Body of pancreas (tissue), 4 donors: Measurements from ENCODE around the gene SEC22A. TPM values are rescaled to one million over a fixed set of nuclear protein-coding genes. Genes with fewer than 3 reads are reported as not detected.

Source experiments
- ATAC-seq: fragments of 150-250 bp; one replicate; pipeline ENCODE4 v1.9.1; 2016
- DNase-seq, 4 donors: peaks; one replicate each; pipeline ENCODE4 v3.0.0-alpha.2; 2019
- H3K27ac ChIP-seq, 4 donors: fragments of 200-600 bp; sonication (generic); 1 replicate in 3 of 4; 2 replicates in 1 of 4; pipeline versions ENCODE4 v1.5.1 to v1.6.1; 2016 to 2019; ENCODE audit warnings: mild to moderate bottlenecking in 1 of 4, mixed read lengths in 1 of 4, moderate library complexity in 1 of 4
- H3K27me3 ChIP-seq, 2 donors: fragments of 200-600 bp; sonication (generic); one replicate each; pipeline ENCODE4 v1.6.0; 2016; ENCODE audit warnings: mild to moderate bottlenecking in 1 of 2
- H3K36me3 ChIP-seq, 2 donors: fragments of 200-600 bp; sonication (generic); replicated peaks in 1 of 2; 2 replicates each; pipeline ENCODE4 v1.5.1; 2016; ENCODE audit warnings: low read depth in 2 of 2; ENCODE audit not compliant: insufficient read depth in 1 of 2
- H3K4me1 ChIP-seq: fragments of 200-600 bp; sonication (generic); one replicate; pipeline ENCODE4 v1.6.0; 2016
- H3K4me3 ChIP-seq, 2 donors: fragments of 200-600 bp; sonication (generic); 1 replicate in 1 of 2; 2 replicates in 1 of 2; pipeline ENCODE4 v1.5.1; 2016 to 2019
- H3K9me3 ChIP-seq, 3 donors: fragments of 200-600 bp; sonication (generic); 1 replicate in 2 of 3; 2 replicates in 1 of 3; pipeline ENCODE4 v1.5.1; 2016
- POLR2A ChIP-seq, 3 donors: fragments of 450-650 bp; IDR thresholded peaks; one replicate each; pipeline ENCODE4 v1.6.1; 2016; ENCODE audit warnings: antibody characterized with exemption in 3 of 3, mild to moderate bottlenecking in 2 of 3
- WGBS, 2 donors: methylation state at CpG; one replicate each; pipeline ENCODE4 v1.1.5; 2017; 5-methylcytosine and 5-hydroxymethylcytosine counted together
- intact Hi-C: fragments of 100-400 bp; cut with DNase I; formaldehyde crosslinking; loops from one replicate; pipeline ENCODE4 v1.15.1; 2023
- total RNA-seq, 2 donors: library from RNA; depleted of rRNA; stranded (reverse); fragments of >200 nt; gene quantifications; one replicate each; pipeline ENCODE4 v1.1.0, GENCODE V29; 2016
- TF ChIP-seq, protein P1 (sequence below), 7 experiments: fragments of 450-650 bp in 4 of 7; fragments of 200-600 bp in 3 of 7; sonication (generic) in 3 of 7; IDR thresholded peaks; one replicate each; pipeline ENCODE4 v1.5.1; 2016 to 2019; ENCODE audit warnings: antibody characterized with exemption in 7 of 7

Gene SEC22A
- total RNA-seq, 2 donors from 2014 or later = 16.5 to 18.4 TPM

DNA sequence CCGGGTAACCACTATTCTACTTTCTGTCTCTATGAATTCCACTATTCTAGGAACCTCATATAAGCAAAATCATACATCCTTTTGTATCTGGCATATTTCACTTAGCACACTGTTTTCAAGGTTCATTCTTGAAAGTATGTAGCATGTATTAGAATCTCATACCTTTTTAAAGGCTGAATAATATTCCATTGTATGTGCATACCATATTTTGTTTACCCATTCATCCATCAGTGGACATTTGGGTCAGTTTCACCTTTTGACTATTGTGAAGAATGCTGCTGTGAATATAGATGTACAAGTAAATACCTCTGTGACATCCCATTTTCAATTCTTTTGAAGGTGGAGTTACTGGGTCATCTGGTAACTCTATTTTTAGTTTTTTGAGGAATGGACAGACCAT, 36.6 kb upstream of the SEC22A start:
- Histone ChIP-seq H3K9me3 (no peaks in the 10 kb centered on the region), H3K27me3 (no peaks in the 10 kb centered on the region), H3K4me3 (no peak overlapping the region), H3K36me3 (peaks cover 0 to 13% of the 10 kb centered on the region in 2 donors), H3K27ac (no peak overlapping the region), H3K4me1 (peaks cover 11% of the 10 kb centered on the region)
- TF ChIP-seq, protein P1, sequence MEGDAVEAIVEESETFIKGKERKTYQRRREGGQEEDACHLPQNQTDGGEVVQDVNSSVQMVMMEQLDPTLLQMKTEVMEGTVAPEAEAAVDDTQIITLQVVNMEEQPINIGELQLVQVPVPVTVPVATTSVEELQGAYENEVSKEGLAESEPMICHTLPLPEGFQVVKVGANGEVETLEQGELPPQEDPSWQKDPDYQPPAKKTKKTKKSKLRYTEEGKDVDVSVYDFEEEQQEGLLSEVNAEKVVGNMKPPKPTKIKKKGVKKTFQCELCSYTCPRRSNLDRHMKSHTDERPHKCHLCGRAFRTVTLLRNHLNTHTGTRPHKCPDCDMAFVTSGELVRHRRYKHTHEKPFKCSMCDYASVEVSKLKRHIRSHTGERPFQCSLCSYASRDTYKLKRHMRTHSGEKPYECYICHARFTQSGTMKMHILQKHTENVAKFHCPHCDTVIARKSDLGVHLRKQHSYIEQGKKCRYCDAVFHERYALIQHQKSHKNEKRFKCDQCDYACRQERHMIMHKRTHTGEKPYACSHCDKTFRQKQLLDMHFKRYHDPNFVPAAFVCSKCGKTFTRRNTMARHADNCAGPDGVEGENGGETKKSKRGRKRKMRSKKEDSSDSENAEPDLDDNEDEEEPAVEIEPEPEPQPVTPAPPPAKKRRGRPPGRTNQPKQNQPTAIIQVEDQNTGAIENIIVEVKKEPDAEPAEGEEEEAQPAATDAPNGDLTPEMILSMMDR (IDR thresholded peaks at IDR 0.05) = no peak
- TF ChIP-seq POLR2A (IDR thresholded peaks at IDR 0.05) = no peak
- DNase-seq (no peak), ATAC-seq (no peak)
- intact Hi-C loops = no loop called here
- WGBS, 2 donors = 96% methylated on average over 1 of the region's 1 CpG

DNA sequence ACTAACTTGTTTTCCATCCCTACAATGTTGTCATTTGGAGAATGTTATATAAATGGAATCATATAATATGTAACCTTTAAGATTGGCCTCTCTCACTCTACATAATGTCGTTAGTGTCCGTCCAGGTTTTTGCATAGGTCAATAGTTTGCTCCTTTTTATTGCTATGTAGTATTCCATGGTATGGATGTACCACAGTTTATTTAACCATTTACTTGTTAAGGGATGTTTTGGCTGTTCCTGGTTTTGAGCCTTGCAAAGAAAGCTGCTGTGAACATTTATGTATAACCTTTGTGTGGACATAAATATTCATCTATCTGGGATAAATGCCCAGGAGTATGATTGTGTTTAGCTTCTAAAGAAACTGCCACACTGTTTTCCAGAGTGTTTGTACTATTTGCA, 34.1 kb upstream of the SEC22A start:
- Histone ChIP-seq H3K27me3 (no peaks in the 10 kb centered on the region), H3K4me3 (no peak overlapping the region), H3K9me3 (no peaks in the 10 kb centered on the region), H3K4me1 (peaks cover 11% of the 10 kb centered on the region), H3K27ac (no peak overlapping the region), H3K36me3 (peaks cover 0 to 9% of the 10 kb centered on the region in 2 donors)
- no peak for ATAC-seq
- TF ChIP-seq, protein P1 (IDR thresholded peaks at IDR 0.05) = no peak
- TF ChIP-seq POLR2A (IDR thresholded peaks at IDR 0.05) = no peak
- intact Hi-C loops = no loop called here
- DNase-seq = no peak
- 98 to 100% methylated on average over 2 of the region's 2 CpGs for WGBS, 2 donors

DNA sequence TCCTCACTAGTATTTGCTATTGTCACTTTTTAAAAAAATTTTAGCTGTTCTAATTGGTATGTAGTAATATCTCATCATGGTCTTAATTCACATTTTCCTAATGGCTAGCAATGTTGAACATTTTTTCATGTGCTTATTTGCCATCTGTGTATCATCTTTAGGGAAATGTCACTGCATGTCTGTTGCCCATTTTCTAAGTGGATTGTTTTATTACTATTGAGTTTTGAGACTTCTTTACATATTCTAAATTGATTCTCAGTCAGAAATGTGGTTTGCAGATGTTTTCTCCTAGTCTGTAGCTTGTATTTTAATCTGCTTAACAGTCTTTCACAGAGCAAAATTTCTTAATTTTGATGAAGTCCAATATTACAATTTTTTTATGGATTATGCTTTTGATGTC, 33.6 kb upstream of the SEC22A start:
- H3K27me3 ChIP-seq = no peaks in the 10 kb centered on the region
- ATAC-seq (no peak), DNase-seq (no peak)

DNA sequence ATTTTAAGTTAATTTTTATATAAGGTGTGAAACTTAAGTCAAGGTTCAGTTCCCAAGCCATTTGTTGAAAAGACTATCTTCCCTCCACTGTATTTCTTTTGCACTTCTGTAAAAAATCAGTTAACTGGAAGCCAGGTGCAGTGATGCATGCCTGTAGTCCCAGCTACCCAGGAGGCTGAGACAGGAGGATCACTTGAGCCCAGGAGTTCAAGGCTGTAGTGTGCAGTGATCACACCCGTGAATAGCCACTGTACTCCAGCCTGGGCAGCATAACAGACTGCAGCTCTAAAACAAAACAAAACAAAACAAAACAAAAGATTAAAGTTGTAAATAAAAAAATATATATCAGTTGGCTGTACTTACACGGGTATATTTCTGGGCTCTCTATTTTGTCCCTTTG, 33.1 kb upstream of the SEC22A start:
- ATAC-seq (no peak), DNase-seq (no peak)
- peak overlapping the region in 1 of 4 donors; percentile 74 for H3K27ac ChIP-seq
- peaks cover 11% of the 10 kb centered on the region for H3K4me1 ChIP-seq
- H3K4me3 ChIP-seq = no peak overlapping the region
- 81 to 84% methylated on average over 2 of the region's 2 CpGs for WGBS, 2 donors
- intact Hi-C loops = no loop called here
- no peaks in the 10 kb centered on the region for H3K9me3 ChIP-seq
- no peak for TF ChIP-seq POLR2A (IDR thresholded peaks at IDR 0.05)
- TF ChIP-seq, protein P1 (IDR thresholded peaks at IDR 0.05) = no peak
- H3K36me3 ChIP-seq = peaks cover 0 to 9% of the 10 kb centered on the region in 2 donors
- H3K27me3 ChIP-seq = no peaks in the 10 kb centered on the region

More for the DNA sequence above, 33.6 kb upstream of the SEC22A start:
- TF ChIP-seq, protein P1 (IDR thresholded peaks at IDR 0.05) = no peak
- no peak for TF ChIP-seq POLR2A (IDR thresholded peaks at IDR 0.05)
- no peaks in the 10 kb centered on the region for H3K9me3 ChIP-seq
- H3K27ac ChIP-seq = no peak overlapping the region
- no peak overlapping the region for H3K4me3 ChIP-seq
- H3K4me1 ChIP-seq = peaks cover 11% of the 10 kb centered on the region
- peaks cover 0 to 9% of the 10 kb centered on the region in 2 donors for H3K36me3 ChIP-seq
- intact Hi-C loops = no loop called here

DNA sequence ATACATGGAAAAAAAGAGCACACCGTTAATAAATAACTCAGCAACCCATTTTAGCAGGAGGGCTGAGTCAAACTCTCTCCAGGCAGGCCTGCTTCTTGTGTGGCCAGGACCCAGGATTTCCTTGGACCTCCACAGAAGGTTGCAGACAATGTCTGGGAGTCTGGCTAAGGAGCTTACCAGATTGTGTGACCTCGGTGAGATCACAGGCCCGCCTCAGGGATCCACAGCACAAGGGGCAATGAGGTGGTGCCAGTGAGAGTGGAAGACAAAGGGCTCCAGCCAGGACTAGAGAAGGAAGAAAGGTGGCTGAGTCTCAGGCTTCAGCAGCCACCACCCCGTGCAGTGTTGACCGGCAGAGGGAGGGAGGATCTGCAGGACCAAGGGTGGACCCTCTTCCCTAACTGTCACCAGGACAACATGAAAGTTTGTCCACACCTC, 32.2 kb upstream of the SEC22A start:
- Histone ChIP-seq H3K4me3 (no peak overlapping the region), H3K27ac (peak overlapping the region in 3 of 4 donors; percentile 54 to 74 (median 55)), H3K4me1 (peaks cover 11% of the 10 kb centered on the region), H3K27me3 (no peaks in the 10 kb centered on the region), H3K9me3 (no peaks in the 10 kb centered on the region), H3K36me3 (peaks cover 0 to 7% of the 10 kb centered on the region in 2 donors)
- ATAC-seq = peak; percentile 18
- WGBS, 2 donors = 64 to 69% methylated on average over 5 of the region's 5 CpGs
- TF ChIP-seq, protein P1 (IDR thresholded peaks at IDR 0.05) = no peak
- TF ChIP-seq POLR2A (IDR thresholded peaks at IDR 0.05) = no peak
- intact Hi-C loops = no loop called here
- no peak for DNase-seq
